GM18868 (cell line): ENCODE data around the gene MEGF11.

Source experiments
- ATAC-seq: cut with Tn5 transposase; IDR thresholded peaks from one replicate; pipeline ENCODE4 v1.9.1; 2021; ENCODE audit warnings: mild to moderate bottlenecking, moderate library complexity; ENCODE audit not compliant: unreplicated experiment

The MEGF11 gene

DNA sequence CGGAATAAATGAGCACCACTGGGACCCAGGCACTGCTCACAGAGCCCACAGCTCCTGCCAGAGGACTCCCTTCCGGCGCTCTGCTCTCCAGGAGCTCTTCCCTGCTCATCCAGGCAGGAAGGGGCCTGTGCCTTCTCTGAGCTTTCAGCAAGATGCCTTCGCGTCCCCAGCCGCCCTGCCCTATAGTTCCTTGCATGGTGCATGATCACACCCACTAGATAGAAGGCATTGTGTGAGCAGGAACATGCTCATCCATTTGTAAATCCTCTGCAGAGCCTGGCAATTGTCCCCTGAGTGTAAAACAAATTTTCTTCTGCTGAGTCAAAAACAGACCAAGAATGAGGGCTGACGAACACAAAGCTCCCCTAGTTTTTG, 181.6 kb downstream of the MEGF11 start:
- ATAC-seq, result no peak

DNA sequence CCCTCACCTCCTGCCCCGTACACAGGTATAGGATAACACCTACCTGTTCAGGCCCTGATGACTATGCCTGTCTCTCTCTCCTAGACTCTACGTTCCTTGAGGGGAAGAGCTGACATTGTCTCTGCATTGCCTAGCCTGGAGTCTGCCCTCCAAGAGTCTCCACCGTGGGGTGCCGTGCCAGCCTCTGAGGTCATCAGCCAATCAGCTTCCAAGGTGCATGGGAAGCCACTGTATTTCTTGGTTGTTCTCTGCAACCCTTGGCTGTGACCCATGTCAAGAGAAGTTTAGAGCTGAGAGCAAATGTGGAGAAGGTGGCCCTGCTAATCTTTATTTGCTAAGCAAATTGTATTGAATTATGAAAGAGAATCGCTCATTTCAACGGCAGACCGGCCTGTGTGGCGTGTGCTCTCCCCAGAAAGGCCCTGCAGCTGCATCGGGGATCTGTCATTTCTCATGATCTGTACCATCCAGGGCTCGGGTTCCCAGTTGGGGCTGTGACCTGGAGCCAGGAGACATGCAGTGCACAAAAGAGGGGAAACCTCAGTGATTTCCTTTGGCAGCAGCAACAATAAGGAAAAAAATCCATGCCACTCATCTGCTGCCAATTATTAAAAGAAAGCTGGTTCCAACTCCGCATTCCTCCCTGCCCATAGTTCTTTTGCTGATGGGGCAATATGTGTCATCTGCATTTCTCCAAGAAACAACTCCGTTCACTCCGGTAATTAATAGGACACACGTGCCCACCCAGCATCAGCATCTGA, 182.2 kb downstream of the MEGF11 start:
- ATAC-seq, result no peak

DNA sequence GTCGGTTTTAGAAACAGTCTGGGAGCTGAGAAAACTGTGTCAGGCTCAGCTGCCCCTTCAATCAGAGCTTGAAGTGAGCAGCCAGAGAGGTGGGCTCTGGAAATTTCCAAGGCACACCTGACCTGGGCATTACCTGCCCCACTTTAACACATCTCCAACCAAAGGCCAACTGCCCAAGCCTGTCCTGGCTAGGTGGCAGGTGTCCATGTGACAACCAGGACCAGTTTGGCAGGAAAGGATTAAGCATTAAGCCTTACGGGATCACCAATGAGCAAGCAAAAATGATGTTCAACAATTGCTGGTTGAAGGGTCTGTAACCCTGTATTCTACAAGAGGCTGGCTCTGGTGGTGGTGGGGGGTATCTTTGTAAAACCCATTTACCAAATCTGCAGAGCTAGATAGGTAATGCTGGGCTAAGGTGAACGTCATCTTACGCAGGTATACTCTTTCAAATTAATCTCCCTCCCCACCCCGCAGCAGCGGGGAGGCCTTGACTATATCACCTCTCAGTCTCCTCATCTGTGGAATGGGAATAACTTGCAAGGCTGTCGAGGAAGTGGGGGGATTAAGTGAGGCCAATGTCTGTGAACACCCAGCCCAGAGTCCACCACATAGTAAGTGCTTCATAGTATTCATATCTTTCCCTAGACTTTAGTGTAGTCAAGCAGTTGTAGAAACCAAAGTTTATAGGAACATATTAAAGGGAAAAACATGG, 183.2 kb downstream of the MEGF11 start:
- ATAC-seq, result no peak

- ATAC-seq, result no peak
Observed at GRCh38 chr15:66069751-66070150, 183.8 kb downstream of the MEGF11 start.

DNA sequence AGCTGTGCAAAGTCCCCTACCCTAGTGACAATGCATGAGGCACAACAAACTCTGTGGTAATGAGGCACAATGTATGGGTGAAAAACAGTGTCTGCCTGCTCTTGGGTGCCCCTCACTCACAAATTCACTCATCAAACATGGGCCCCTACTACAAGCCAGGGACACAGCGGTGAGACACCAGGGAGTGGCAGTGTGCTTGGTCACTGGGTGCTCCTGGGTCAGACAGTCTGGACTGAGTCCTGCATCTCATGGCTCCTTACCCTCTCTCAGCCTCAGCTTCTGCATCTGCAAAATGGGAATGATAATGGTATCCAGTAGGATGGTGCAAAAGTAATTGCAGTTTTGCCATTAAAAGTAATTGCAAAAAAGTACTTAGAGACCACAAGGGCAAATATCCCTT, 184.7 kb downstream of the MEGF11 start:
- ATAC-seq, result no peak

GRCh38 chr15:66067687-66068086, 185.9 kb downstream of the MEGF11 start:
- no peak for ATAC-seq

GRCh38 chr15:66066481-66066880, 187.1 kb downstream of the MEGF11 start:
- no peak for ATAC-seq

DNA sequence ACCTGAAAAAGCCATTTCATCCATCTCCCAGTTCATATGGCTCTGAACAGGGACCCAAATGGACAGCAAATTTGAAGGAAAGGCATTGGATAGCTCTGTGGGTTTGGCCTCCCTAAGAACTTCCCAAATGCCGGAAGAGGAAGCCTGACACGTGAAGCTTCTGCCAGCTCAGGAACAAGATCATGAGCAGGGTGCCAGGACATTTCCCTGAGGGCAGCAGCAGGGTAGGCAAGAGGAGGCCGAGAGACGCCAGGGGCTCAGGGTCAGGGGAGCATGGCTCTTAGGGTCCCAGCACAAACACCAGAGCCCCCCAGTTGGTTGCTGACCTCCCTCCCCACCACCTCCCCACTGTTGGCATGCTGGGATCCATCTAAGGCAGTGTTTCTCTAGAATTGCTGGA, 187.5 kb downstream of the MEGF11 start:
- no peak for ATAC-seq

- ATAC-seq, result no peak
Observed at GRCh38 chr15:66065325-66065724, 188.2 kb downstream of the MEGF11 start.

DNA sequence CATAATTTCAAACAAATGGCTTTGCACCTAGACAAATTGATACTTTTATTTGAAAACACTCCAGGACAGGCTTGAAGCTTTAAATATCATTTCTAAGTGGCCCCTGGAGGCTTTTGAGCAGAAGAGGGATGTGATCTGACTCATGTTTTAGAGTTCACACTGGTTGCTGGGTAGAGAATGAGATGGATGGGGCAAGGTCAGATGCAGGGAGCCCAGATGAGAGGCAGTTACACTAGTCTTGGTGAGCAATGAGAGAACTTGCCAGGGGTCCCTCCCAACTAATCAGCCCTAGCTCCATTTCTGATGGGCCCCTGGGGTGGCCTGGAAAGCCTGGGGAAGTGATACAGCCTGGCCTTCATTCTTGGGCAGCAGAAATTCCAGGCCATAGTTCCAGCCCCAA, 190.4 kb downstream of the MEGF11 start:
- ATAC-seq, result no peak

- no peak for ATAC-seq
Observed at GRCh38 chr15:66057089-66057488, 196.5 kb downstream of the MEGF11 start.

DNA sequence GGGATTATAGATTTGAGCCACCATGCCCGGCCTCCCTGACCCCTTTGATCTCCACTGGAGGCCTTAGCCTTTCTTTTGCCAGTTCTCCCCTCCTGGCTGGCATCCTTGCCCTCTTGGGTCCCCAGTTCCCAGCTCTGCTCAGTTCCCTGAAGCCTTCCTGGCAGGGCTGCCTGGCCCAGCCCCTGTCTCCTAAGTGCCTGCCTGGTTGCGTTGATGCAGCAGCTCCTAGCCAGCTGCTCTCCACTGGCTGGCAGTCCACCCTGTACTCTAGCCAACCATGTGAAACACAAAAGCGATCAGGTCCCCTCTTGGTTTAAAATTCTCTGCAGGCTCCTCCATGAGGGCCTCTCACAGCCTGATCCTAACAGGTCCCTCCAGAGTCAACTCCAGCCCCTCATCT, 199.6 kb downstream of the MEGF11 start:
- no peak for ATAC-seq

DNA sequence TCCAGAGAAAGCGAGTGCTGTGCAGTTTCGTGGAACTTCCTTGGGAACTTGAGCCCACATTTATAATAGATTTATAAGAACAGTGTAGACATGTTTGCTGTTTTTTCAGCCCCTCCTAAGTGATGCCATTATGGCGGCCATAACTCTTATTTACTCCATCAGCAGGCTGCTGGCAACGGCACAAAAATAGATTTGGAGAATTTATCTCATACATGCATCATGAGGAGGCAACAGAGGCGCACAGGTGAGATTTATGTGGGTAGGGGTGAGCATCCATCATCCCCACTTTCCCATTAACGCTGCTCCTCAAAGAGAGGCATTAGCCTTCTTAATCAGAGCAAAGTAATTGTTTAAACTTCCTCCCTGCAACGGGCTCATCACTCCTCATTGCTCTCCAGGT, 201.7 kb downstream of the MEGF11 start:
- no peak for ATAC-seq

DNA sequence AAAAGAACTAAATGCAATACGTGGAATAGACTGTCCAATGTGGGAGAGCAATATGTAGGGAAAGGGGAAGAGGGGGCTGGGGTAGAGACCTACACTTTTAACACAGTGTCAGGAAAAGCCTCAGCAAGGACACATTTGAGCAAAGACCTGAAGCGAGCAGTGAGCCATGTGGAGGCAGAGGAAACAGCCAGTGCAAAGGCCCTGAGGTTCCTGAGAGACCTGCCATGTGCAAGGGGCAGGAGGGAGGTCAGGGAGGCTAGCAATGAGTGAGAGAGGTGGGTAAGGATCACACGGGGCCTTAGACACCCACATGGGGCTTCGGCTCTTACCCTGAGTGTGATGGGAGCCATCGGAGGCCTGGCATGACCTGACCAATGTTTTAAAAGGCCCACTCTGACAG, 203.3 kb downstream of the MEGF11 start:
- no peak for ATAC-seq

DNA sequence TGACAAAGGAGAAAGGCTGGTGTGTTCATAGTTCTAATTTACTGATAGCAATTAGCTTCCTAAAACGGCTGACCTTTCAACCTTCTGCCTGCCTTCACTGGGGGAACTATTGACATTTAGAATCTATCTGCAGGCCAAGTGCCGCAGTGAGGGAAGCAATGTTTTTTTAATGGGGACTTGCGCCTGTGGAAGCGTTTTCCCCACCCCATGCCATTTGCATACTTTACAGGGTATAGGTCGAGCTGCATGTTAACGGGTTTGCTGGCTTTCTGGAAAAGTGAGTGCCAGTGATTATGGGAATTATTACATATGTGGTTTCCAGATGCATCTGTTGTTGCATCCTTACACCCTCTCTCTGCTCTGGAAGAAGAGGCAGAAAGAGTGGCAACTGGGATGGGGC, 204.2 kb downstream of the MEGF11 start:
- ATAC-seq, result no peak

DNA sequence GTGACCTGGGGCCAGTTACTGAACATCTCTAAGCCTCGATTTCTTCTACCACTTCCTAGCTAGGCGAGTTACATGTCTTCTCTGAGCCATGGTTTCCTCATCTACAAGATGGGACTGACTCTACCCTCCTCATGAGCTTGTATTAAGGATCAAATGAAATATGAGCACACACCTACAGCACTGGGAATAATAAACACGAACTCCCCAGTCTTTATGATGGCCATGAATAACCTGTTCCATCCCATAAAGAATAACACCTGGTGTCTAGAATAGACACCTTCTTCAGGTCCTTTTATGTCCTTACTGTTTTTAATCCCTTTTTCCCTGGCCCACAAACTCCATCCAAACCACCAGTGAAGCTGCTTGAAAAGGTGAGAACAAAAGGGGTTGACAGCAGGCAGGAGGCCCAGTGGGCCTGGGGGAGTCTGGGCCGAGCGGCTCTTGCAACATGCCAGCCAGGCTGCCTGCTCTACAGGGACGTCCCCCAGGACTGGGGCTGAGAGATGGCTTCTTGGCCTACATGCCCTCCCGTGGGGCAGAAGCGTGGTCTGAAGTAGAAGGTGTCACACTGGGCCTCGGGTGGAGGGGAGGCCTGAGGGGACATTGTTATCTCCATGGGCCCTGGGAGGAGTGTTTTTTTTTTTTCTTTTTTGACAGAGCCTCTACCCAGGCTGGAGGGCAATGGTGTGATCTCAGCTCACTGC, 206.1 kb downstream of the MEGF11 start:
- ATAC-seq, result no peak

GRCh38 chr15:66046751-66047150, 206.8 kb downstream of the MEGF11 start:
- ATAC-seq, result no peak

GRCh38 chr15:66046326-66046725, 207.2 kb downstream of the MEGF11 start:
- ATAC-seq, result no peak

GRCh38 chr15:66045542-66045941, 208.0 kb downstream of the MEGF11 start:
- ATAC-seq, result no peak

DNA sequence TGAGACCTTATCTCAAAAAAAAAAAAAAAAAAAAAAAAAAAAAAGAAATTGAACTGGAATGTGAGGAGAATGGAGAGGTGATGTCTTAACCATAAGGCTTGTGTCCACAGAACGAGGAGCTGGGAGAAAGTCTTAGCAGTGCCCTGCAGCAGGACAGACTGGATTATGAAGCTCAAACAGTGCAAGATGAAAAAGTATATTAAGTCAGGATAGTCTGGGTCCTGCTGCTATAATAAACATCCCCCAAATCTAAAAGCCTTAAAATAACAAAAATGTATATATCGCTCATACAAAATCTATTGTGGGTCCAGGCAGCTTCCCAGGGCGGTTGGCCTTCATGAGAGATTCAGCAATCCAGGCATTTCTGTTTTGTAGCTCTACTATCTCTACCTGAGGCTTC, 208.7 kb downstream of the MEGF11 start:
- ATAC-seq, result no peak

GRCh38 chr15:66043264-66043663, 210.3 kb downstream of the MEGF11 start:
- ATAC-seq, result no peak

DNA sequence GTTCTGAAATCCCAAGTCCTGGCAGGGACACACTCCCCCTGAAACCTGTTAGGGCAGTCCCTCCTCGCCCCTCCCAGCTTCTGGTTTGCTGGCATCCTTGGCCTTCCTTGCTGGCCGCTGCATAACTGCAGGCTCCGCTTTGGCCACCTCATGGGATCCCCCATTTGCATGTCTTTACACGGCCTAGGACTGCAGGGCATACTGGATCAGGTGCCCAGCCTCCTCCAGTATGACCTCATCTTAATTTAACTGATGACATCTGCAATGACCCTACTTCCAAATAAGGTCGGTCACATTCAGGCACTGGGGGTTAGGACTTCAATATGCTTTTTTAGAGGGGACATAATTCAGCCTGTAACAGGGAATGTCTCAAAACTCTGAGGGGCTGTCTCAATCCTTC, 210.9 kb downstream of the MEGF11 start:
- ATAC-seq, result no peak
